Measurements from ENCODE around the gene OR2H2.

Gene OR2H2

DNA sequence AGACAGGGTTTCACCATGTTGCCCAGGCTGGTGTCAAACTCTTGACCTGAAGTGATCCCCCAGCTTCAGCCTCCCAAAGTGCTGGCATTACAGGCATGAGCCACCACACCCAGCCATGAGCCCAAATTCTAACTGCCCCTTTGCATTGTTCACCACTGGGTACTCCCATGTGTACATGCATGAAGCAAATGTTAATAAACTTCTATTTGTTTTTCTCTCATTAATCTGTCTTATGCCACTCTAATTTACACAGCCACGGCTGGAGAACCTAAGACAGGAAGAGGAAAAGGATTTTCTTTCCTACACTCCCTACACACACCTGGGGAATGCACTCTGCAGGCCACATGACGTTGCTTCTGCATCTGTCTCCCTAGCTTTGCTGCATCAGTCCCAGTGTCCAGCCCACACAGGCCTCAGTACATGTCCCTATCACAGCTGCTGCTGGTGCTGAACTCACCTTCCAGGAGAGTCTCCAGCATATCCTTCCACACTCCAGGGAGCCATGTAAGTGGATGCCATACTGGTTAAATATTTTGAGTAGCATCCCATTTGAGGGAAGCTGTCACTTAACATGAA, 13.3 kb downstream of the OR2H2 start:
- no peak for DNase-seq (ENCODE audit: low read depth)
- TF ChIP-seq, protein P1, sequence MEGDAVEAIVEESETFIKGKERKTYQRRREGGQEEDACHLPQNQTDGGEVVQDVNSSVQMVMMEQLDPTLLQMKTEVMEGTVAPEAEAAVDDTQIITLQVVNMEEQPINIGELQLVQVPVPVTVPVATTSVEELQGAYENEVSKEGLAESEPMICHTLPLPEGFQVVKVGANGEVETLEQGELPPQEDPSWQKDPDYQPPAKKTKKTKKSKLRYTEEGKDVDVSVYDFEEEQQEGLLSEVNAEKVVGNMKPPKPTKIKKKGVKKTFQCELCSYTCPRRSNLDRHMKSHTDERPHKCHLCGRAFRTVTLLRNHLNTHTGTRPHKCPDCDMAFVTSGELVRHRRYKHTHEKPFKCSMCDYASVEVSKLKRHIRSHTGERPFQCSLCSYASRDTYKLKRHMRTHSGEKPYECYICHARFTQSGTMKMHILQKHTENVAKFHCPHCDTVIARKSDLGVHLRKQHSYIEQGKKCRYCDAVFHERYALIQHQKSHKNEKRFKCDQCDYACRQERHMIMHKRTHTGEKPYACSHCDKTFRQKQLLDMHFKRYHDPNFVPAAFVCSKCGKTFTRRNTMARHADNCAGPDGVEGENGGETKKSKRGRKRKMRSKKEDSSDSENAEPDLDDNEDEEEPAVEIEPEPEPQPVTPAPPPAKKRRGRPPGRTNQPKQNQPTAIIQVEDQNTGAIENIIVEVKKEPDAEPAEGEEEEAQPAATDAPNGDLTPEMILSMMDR (IDR thresholded peaks at IDR 0.05; ENCODE audit: low read depth, low read length, missing control alignments) = no peak
- no peak overlapping the region for H3K4me3 ChIP-seq (ENCODE audit: low read depth, low read length)
- in situ Hi-C loops (cut with HindIII; ENCODE audit: low sequenced_read_pairs) = loop anchor here (5.0 kb wide), 1 partner anchor 69 kb away; no protein-coding TSS in a partner anchor

DNA sequence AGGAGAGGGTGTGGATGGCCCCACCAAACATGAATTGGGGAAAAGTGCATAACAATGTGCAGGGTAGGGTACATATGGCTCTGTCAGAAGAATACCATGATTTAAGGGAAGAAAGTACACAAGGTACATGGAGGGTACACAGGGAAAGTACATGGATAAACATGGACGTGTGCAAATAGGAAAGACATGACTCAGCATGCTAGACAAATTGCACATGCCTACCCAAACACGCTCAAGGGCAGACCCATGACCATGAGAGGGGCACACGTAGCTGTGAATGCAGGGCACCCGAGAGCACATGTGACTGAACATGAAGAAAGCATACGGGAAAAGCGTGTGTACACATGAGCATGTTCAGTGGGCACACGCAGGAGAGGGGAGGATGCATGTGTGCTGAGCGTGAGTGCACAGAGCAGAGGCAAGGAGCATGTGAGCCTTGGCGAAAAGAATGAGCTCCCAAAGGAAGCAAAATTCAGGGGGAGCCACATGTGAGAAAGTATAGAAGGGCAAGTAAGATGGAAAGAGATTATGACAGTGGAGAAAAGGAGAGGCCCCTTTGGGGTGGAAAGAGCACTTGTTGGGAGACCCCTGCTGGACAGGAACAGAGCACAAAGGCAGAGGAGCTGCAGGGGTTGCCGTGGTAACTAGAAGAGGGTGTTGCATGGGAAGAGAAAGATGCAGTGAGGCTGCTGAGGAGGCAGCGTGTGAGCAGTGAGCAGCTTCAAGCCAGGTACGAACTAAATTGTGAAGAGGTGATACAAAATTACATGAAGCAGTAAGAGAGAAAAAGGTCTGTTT, 17.8 kb downstream of the OR2H2 start:
- no peak for DNase-seq (ENCODE audit: low read depth)
- no peak overlapping the region for H3K4me3 ChIP-seq (ENCODE audit: low read depth, low read length)
- in situ Hi-C loops (cut with HindIII; ENCODE audit: low sequenced_read_pairs) = no loop called here
- TF ChIP-seq, protein P1 (IDR thresholded peaks at IDR 0.05; ENCODE audit: low read depth, low read length, missing control alignments) = peak; percentile 37

DNA sequence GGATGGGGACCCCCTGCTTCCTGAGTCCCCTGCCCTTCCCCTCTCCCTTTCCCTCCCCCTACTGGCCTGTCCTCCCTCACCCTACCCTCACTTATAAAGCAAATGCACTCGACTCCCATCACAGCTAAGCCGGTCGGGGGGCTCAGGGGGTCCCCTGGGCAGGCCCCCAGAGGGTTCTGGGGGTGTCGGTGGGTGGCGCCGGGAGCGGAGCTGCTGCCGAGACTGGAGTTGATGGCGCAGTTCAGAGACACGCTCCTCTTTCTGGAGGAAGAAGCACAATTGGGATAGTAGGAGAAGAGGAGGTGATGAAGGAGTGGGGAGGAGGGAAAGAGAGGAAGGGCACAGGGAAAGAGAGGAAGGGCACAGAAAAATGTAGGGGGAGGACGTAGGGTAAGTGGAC, 18.5 kb downstream of the OR2H2 start:
- TF ChIP-seq, protein P1 (IDR thresholded peaks at IDR 0.05; ENCODE audit: low read depth, low read length, missing control alignments) = no peak
- no peak overlapping the region for H3K4me3 ChIP-seq (ENCODE audit: low read depth, low read length)
- DNase-seq (ENCODE audit: low read depth) = no peak
- in situ Hi-C loops (cut with HindIII; ENCODE audit: low sequenced_read_pairs) = no loop called here

DNA sequence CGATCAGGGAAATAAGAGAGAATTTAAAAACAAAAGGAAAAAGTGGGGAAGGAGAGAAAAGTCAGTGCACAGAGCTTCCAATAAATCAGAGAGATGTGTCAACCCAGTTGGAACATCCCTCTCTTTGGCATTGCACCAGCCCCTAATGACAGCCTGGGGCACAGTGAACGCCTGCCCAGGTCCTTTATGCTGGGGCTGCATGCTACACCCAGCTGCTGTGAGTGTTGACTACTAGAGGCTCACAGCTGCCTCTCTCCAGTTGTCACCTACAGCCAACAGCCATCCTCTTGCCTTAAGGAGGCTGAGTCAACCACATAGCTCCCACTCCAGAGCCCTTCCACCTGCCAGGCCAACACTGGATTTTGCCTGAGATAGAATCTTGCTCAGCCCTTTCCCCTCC, 19.0 kb downstream of the OR2H2 start:
- TF ChIP-seq, protein P1 (IDR thresholded peaks at IDR 0.05; ENCODE audit: low read depth, low read length, missing control alignments) = no peak
- H3K4me3 ChIP-seq (ENCODE audit: low read depth, low read length) = no peak overlapping the region
- in situ Hi-C loops (cut with HindIII; ENCODE audit: low sequenced_read_pairs) = no loop called here
- no peak for DNase-seq (ENCODE audit: low read depth)

DNA sequence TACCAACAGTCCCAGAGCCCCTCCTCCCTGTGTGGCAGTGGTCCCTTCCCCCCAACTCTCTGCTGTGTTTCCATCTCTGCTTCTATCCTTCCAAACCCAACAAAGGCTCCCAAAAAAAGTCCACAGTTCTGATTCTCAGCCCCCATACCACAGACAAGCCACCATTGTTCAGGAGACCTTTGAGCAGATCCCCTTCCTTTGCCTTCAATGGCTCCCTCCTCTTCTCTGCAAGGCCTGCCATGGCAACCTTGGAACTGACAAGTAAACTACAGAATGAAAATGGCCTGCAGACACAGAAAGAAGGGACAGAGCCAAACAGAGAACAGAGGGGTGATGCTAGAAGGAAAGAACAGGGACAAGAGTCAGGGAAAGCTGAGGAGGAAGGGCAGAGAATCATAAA, 23.2 kb downstream of the OR2H2 start:
- DNase-seq (ENCODE audit: low read depth) = no peak
- H3K4me3 ChIP-seq (ENCODE audit: low read depth, low read length) = no peak overlapping the region
- TF ChIP-seq, protein P1 (IDR thresholded peaks at IDR 0.05; ENCODE audit: low read depth, low read length, missing control alignments) = no peak
- in situ Hi-C loops (cut with HindIII; ENCODE audit: low sequenced_read_pairs) = no loop called here

DNA sequence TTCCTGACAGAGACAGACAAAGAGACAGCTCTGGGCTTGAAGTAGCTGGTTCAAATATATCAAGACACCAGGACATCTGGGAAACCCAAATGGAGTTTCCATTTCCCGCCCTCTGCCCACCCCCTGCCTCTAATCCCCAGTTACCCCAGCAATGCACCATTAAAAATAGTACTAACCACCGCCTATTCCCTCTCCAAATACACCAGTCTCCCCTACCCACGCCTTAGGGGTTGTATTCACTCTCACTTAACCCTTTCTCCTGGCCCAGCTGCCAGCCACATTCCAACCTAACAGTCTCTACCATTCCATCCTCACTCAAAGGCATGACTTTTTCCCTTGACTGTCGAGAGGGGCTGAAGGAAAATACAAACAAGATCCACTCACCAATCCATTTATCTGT, 25.6 kb downstream of the OR2H2 start:
- TF ChIP-seq, protein P1 (IDR thresholded peaks at IDR 0.05; ENCODE audit: low read depth, low read length, missing control alignments) = no peak
- in situ Hi-C loops (cut with HindIII; ENCODE audit: low sequenced_read_pairs) = no loop called here
- H3K4me3 ChIP-seq (ENCODE audit: low read depth, low read length) = no peak overlapping the region
- no peak for DNase-seq (ENCODE audit: low read depth)
